DND-41 (cell line): ENCODE results near the gene JAML.

Experiments
- EZH2 ChIP-seq: IDR thresholded peaks from 3 replicates; pipeline ENCODE4 v1.6.1; 2012; ENCODE audit warnings: borderline replicate concordance, low read depth, mild to moderate bottlenecking, moderate library complexity, low read length, inconsistent platforms; ENCODE audit not compliant: severe bottlenecking
- TF ChIP-seq, protein P1 (sequence below): IDR thresholded peaks from 2 replicates; pipeline ENCODE4 v1.5.1; 2012; ENCODE audit warnings: borderline replicate concordance, low read length, moderate library complexity, mild to moderate bottlenecking; ENCODE audit not compliant: poor library complexity, severe bottlenecking; ENCODE audit errors: extremely low read depth

DNA sequence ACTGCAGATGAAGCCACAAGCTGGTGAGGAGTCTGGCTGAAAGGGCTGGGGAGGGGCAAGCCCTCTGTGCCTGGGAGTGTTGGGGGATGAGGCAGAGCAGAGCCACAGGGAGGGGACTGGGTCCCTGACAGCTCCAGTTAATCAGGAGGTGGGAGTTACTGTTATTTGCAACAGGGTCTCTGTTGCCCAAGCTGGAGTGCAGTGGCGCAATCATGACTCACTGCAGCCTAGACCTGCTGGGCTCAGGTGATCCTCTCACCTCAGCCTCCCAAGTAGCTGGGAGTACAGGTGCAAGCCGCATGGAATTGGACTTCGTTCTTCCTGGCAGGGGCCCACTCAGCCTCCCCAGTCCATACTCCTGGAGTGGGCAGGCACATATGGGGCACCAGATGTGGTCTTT is 56.1 kb downstream of the JAML start:
- TF ChIP-seq, protein P1, sequence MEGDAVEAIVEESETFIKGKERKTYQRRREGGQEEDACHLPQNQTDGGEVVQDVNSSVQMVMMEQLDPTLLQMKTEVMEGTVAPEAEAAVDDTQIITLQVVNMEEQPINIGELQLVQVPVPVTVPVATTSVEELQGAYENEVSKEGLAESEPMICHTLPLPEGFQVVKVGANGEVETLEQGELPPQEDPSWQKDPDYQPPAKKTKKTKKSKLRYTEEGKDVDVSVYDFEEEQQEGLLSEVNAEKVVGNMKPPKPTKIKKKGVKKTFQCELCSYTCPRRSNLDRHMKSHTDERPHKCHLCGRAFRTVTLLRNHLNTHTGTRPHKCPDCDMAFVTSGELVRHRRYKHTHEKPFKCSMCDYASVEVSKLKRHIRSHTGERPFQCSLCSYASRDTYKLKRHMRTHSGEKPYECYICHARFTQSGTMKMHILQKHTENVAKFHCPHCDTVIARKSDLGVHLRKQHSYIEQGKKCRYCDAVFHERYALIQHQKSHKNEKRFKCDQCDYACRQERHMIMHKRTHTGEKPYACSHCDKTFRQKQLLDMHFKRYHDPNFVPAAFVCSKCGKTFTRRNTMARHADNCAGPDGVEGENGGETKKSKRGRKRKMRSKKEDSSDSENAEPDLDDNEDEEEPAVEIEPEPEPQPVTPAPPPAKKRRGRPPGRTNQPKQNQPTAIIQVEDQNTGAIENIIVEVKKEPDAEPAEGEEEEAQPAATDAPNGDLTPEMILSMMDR: no peak
- no peak for TF ChIP-seq EZH2
